H9 (cell line): ENCODE measurements around the gene MAGI1. TPM values are rescaled to one million over a fixed set of nuclear protein-coding genes. Genes with fewer than 3 reads are reported as not detected.

Experiments
- DNase-seq: peaks from one replicate; pipeline ENCODE4 v3.0.0-alpha.2; 2017
- H2AFZ ChIP-seq: one replicate; pipeline ENCODE4 v1.6.1; 2013; ENCODE audit warnings: mild to moderate bottlenecking, low read length, control low read depth, moderate library complexity
- H2AK5ac ChIP-seq: 2 replicates; pipeline ENCODE4 v1.6.1; 2013; ENCODE audit warnings: low read length, control low read depth, mixed read lengths; ENCODE audit not compliant: insufficient read length
- H2BK120ac ChIP-seq: one replicate; pipeline ENCODE4 v1.6.1; 2013; ENCODE audit warnings: low read depth, mild to moderate bottlenecking, low read length, control low read depth, inconsistent platforms; ENCODE audit not compliant: poor library complexity, severe bottlenecking
- H2BK12ac ChIP-seq: 2 replicates; pipeline ENCODE4 v1.6.1; 2013; ENCODE audit warnings: low read length, control low read depth, mixed read lengths, low read depth; ENCODE audit not compliant: insufficient read length
- H2BK15ac ChIP-seq: 2 replicates; pipeline ENCODE4 v1.6.1; 2013; ENCODE audit warnings: low read depth, low read length, control low read depth
- H2BK20ac ChIP-seq: one replicate; pipeline ENCODE4 v1.6.1; 2013; ENCODE audit warnings: low read depth, mild to moderate bottlenecking, low read length, control low read depth, inconsistent platforms; ENCODE audit not compliant: poor library complexity, severe bottlenecking
- H2BK5ac ChIP-seq: 2 replicates; pipeline ENCODE4 v1.6.1; 2013; ENCODE audit warnings: low read length, control low read depth, mixed read lengths; ENCODE audit not compliant: insufficient read length
- H3K14ac ChIP-seq: 2 replicates; pipeline ENCODE4 v1.6.1; 2013; ENCODE audit warnings: low read length, control low read depth; ENCODE audit not compliant: insufficient read depth
- H3K18ac ChIP-seq: 2 replicates; pipeline ENCODE4 v1.6.1; 2013; ENCODE audit warnings: low read depth, mild to moderate bottlenecking, mixed read lengths, low read length, control low read depth; ENCODE audit not compliant: insufficient read length
- H3K23ac ChIP-seq: 2 replicates; pipeline ENCODE4 v1.6.1; 2013; ENCODE audit warnings: low read length, control low read depth, mixed read lengths, low read depth; ENCODE audit not compliant: insufficient read length
- H3K23me2 ChIP-seq: 2 replicates; pipeline ENCODE4 v1.6.1; 2013; ENCODE audit warnings: low read depth, mild to moderate bottlenecking, mixed read lengths, low read length, control low read depth; ENCODE audit not compliant: insufficient read length, poor library complexity, severe bottlenecking
- H3K27ac ChIP-seq: 2 replicates; pipeline ENCODE4 v1.5.1; 2013; ENCODE audit warnings: low read length, control low read depth, mixed read lengths, low read depth; ENCODE audit not compliant: insufficient read length
- H3K27me3 ChIP-seq: 2 replicates; pipeline ENCODE4 v1.6.1; 2013; ENCODE audit warnings: low read length, control low read depth, inconsistent platforms; ENCODE audit not compliant: insufficient read depth
- H3K4ac ChIP-seq: 2 replicates; pipeline ENCODE4 v1.6.1; 2013; ENCODE audit warnings: low read depth, mild to moderate bottlenecking, control low read depth, inconsistent platforms, low read length, moderate library complexity
- H3K4me1 ChIP-seq: 2 replicates; pipeline ENCODE4 v1.6.1; 2013; ENCODE audit warnings: low read length, control low read depth, inconsistent platforms; ENCODE audit not compliant: insufficient read depth
- H3K4me2 ChIP-seq: 2 replicates; pipeline ENCODE4 v1.6.1; 2013; ENCODE audit warnings: low read length, control low read depth, mixed read lengths; ENCODE audit not compliant: insufficient read length, insufficient read depth
- H3K56ac ChIP-seq: 2 replicates; pipeline ENCODE4 v1.6.1; 2013; ENCODE audit warnings: low read depth, mild to moderate bottlenecking, mixed read lengths, low read length, control low read depth; ENCODE audit not compliant: insufficient read length
- H3K79me1 ChIP-seq: 2 replicates; pipeline ENCODE4 v1.6.1; 2013; ENCODE audit warnings: low read depth, mild to moderate bottlenecking, moderate library complexity, low read length, control low read depth, inconsistent platforms; ENCODE audit not compliant: insufficient read depth, poor library complexity, severe bottlenecking
- H3K79me2 ChIP-seq: 2 replicates; pipeline ENCODE4 v1.6.1; 2013; ENCODE audit warnings: low read length, control low read depth, inconsistent platforms; ENCODE audit not compliant: insufficient read depth
- H3K9ac ChIP-seq: 2 replicates; pipeline ENCODE4 v1.6.1; 2013; ENCODE audit warnings: low read length, control low read depth, mixed read lengths; ENCODE audit not compliant: insufficient read length; ENCODE audit errors: extremely low read depth
- H3K9me3 ChIP-seq: one replicate; pipeline ENCODE4 v1.6.1; 2013; ENCODE audit warnings: low read depth, low read length, inconsistent platforms; ENCODE audit not compliant: control insufficient read depth
- H3T11ph ChIP-seq: one replicate; pipeline ENCODE4 v1.6.1; 2013; ENCODE audit warnings: mild to moderate bottlenecking, low read length, control low read depth, inconsistent platforms
- H4K20me1 ChIP-seq: one replicate; pipeline ENCODE4 v1.6.1; 2013; ENCODE audit not compliant: control insufficient read depth, insufficient read length, insufficient read depth
- H4K5ac ChIP-seq: 2 replicates; pipeline ENCODE4 v1.6.1; 2013; ENCODE audit warnings: low read depth, mild to moderate bottlenecking, mixed read lengths, low read length, control low read depth; ENCODE audit not compliant: insufficient read length
- H4K8ac ChIP-seq: replicated peaks from 2 replicates; pipeline ENCODE4 v1.6.1; 2013; ENCODE audit warnings: low read length, control low read depth, mixed read lengths, low read depth; ENCODE audit not compliant: insufficient read length
- H4K91ac ChIP-seq: 2 replicates; pipeline ENCODE4 v1.6.1; 2013; ENCODE audit warnings: low read depth, mild to moderate bottlenecking, moderate library complexity, mixed read lengths, low read length, control low read depth; ENCODE audit not compliant: insufficient read length
- H3K27ac Mint-ChIP-seq, 3 experiments: 2 replicates in 2 of 3; 3 replicates in 1 of 3; pipeline ENCODE4 v1.8.0; 2020 to 2021; ENCODE audit warnings: mixed read lengths in 3 of 3, mild to moderate bottlenecking in 1 of 3, moderate library complexity in 1 of 3
- H3K27me3 Mint-ChIP-seq: 2 replicates; pipeline ENCODE4 v1.8.0; 2021; ENCODE audit warnings: low read depth, mild to moderate bottlenecking, moderate library complexity, mixed read lengths
- H3K36me3 Mint-ChIP-seq, 3 experiments: 2 replicates in 2 of 3; 3 replicates in 1 of 3; pipeline ENCODE4 v1.8.0; 2020 to 2021; ENCODE audit warnings: low read depth in 3 of 3, mixed read lengths in 3 of 3; ENCODE audit not compliant: insufficient read depth in 1 of 3
- H3K4me1 Mint-ChIP-seq, 2 experiments: 2 replicates each; pipeline ENCODE4 v1.8.0; 2020; ENCODE audit warnings: mixed read lengths in 2 of 2
- H3K4me3 Mint-ChIP-seq, 2 experiments: 2 replicates in 1 of 2; 3 replicates in 1 of 2; pipeline ENCODE4 v1.8.0; 2020 to 2021; ENCODE audit warnings: mild to moderate bottlenecking in 2 of 2, mixed read lengths in 2 of 2, moderate library complexity in 1 of 2
- H3K9me3 Mint-ChIP-seq, 2 experiments: 2 replicates in 1 of 2; 3 replicates in 1 of 2; pipeline ENCODE4 v1.8.0; 2020; ENCODE audit warnings: mild to moderate bottlenecking in 2 of 2, mixed read lengths in 2 of 2, moderate library complexity in 1 of 2
- CTCF ChIP-seq: fragments of 200-600 bp; sonication (generic); conservative IDR thresholded peaks from 3 replicates; pipeline ENCODE4 v1.8.0; 2021; ENCODE audit warnings: antibody characterized with exemption, mild to moderate bottlenecking
- WGBS: extraction: QIAGEN DNeasy Blood & Tissue Kit; methylation state at CpG from one replicate; pipeline ENCODE4 v1.1.7; 2013; ENCODE audit warnings: missing lambda C conversion rate, low lambda C conversion rate, mixed read lengths; ENCODE audit not compliant: insufficient read length; ENCODE audit errors: extremely low coverage; 5-methylcytosine and 5-hydroxymethylcytosine counted together
- total RNA-seq: library from RNA; stranded (reverse); gene quantifications from 2 replicates; pipeline ENCODE4 v1.2.1, GENCODE V29; 2021

Gene MAGI1
- total RNA-seq, 1 experiment from 2014 or later: 65.7 TPM

GRCh38 chr3:65472501-65472900 lies 566.2 kb downstream of the MAGI1 start:
- no peak overlapping the region for H4K8ac ChIP-seq
- H3K27ac ChIP-seq: no peak overlapping the region

More at GRCh38 chr3:65472501-65472900, 566.2 kb downstream of the MAGI1 start:
- Histone ChIP-seq H3K23ac (no peak overlapping the region), H2AK5ac (no peak overlapping the region), H3K14ac (no peak overlapping the region), H3K79me2 (0 out of 2 replicates have a peak, but pooled peaks cover 2% of the 10 kb centered on the region), H3K18ac (no peak overlapping the region), H3K4me2 (no peak overlapping the region), H3T11ph (no peak overlapping the region), H3K79me1 (no peaks in the 10 kb centered on the region), H2BK20ac (no peak overlapping the region), H2BK5ac (no peak overlapping the region), H2AFZ (no peak overlapping the region), H3K9ac (no peak overlapping the region), H4K91ac (no peak overlapping the region), H3K56ac (no peak overlapping the region), H4K20me1 (no peaks in the 10 kb centered on the region), H3K27me3 (no peaks in the 10 kb centered on the region), H4K5ac (no peak overlapping the region), H3K23me2 (no peaks in the 10 kb centered on the region), H2BK120ac (no peak overlapping the region), H3K4ac (no peak overlapping the region), H2BK12ac (no peak overlapping the region), H3K9me3 (no peaks in the 10 kb centered on the region), H3K4me1 (no peaks in the 10 kb centered on the region; the same call in none of the 2 replicates), H2BK15ac (peak overlapping the region; percentile 91; the same call in 1 of the 2 replicates)
- H3K27me3 Mint-ChIP-seq: no peaks in the 10 kb centered on the region
- peak overlapping the region; percentile 11 to 79 (median 50); a peak in 3 of 7 replicates for H3K27ac Mint-ChIP-seq
- H3K9me3 Mint-ChIP-seq: no peaks in the 10 kb centered on the region
- peaks cover 15 to 24% of the 10 kb centered on the region in 2 experiments for H3K4me1 Mint-ChIP-seq
- TF ChIP-seq CTCF: no peak
- peaks cover 4 to 20% (median 18%) of the 10 kb centered on the region in 3 experiments; a peak in 6 of 7 replicates for H3K36me3 Mint-ChIP-seq
- H3K4me3 Mint-ChIP-seq: no peak overlapping the region
- no CpG with 5 or more reads among the region's 3 CpGs for WGBS
- DNase-seq: no peak
